KMS-11 (cell line): ENCODE results near the gene NCR3LG1.

Source experiments
- H2AFZ ChIP-seq: fragments of 200-600 bp; sonication (generic); 2 replicates; pipeline ENCODE4 v1.6.1; 2016; ENCODE audit warnings: antibody characterized with exemption, mixed run types, low read depth
- H3K27ac ChIP-seq: fragments of 200-600 bp; sonication (generic); 2 replicates; pipeline ENCODE4 v1.6.1; 2016; ENCODE audit warnings: mild to moderate bottlenecking, mixed run types
- H3K27me3 ChIP-seq: fragments of 200-600 bp; sonication (generic); 2 replicates; pipeline ENCODE4 v1.6.1; 2017; ENCODE audit warnings: mild to moderate bottlenecking, low read depth, mixed run types, moderate library complexity; ENCODE audit not compliant: insufficient read depth
- H3K36me3 ChIP-seq: fragments of 200-600 bp; sonication (generic); 2 replicates; pipeline ENCODE4 v1.6.1; 2017; ENCODE audit warnings: mild to moderate bottlenecking, mixed run types; ENCODE audit not compliant: insufficient read depth
- H3K4me1 ChIP-seq: fragments of 200-600 bp; sonication (generic); 2 replicates; pipeline ENCODE4 v1.6.1; 2016; ENCODE audit warnings: mild to moderate bottlenecking, low read depth, mixed run types; ENCODE audit not compliant: poor library complexity, severe bottlenecking
- H3K4me2 ChIP-seq: fragments of 200-600 bp; sonication (generic); 2 replicates; pipeline ENCODE4 v1.7.0; 2016; ENCODE audit warnings: mild to moderate bottlenecking, mixed run types
- H3K4me3 ChIP-seq: fragments of 200-600 bp; sonication (generic); IDR thresholded peaks from 2 replicates; pipeline ENCODE4 v1.6.1; 2017; ENCODE audit warnings: low read depth, low read length, mixed read lengths; ENCODE audit not compliant: insufficient read depth
- H3K79me2 ChIP-seq: fragments of 200-600 bp; sonication (generic); 2 replicates; pipeline ENCODE4 v1.6.1; 2016; ENCODE audit warnings: low read depth, mixed run types; ENCODE audit not compliant: insufficient read depth
- H3K9ac ChIP-seq: fragments of 200-600 bp; sonication (generic); 2 replicates; pipeline ENCODE4 v1.6.1; 2016; ENCODE audit warnings: mild to moderate bottlenecking, mixed run types
- H4K20me1 ChIP-seq: fragments of 200-600 bp; sonication (generic); 2 replicates; pipeline ENCODE4 v1.6.1; 2016; ENCODE audit warnings: mild to moderate bottlenecking, mixed run types; ENCODE audit not compliant: insufficient read depth
- CTCF ChIP-seq: fragments of 200-600 bp; sonication (generic); conservative IDR thresholded peaks from 2 replicates; pipeline ENCODE4 v1.6.1; 2017; ENCODE audit warnings: low read depth, mild to moderate bottlenecking, antibody characterized with exemption, low read length, moderate library complexity, mixed read lengths

NCR3LG1 gene

GRCh38 chr11:17343907-17344306, 7.7 kb upstream of the NCR3LG1 start:
- no peaks in the 10 kb centered on the region for H3K27me3 ChIP-seq
- no peak for TF ChIP-seq CTCF
- no peaks in the 10 kb centered on the region for H4K20me1 ChIP-seq
- H3K36me3 ChIP-seq, result no peaks in the 10 kb centered on the region
- no peaks in the 10 kb centered on the region for H3K4me1 ChIP-seq
- H3K9ac ChIP-seq, result no peak overlapping the region
- no peak overlapping the region for H2AFZ ChIP-seq
- no peak overlapping the region for H3K27ac ChIP-seq
- H3K4me3 ChIP-seq, result no peak overlapping the region
- no peaks in the 10 kb centered on the region for H3K79me2 ChIP-seq
- H3K4me2 ChIP-seq, result no peak overlapping the region

- no peak for TF ChIP-seq CTCF
- no peaks in the 10 kb centered on the region for H3K4me1 ChIP-seq
Observed at GRCh38 chr11:17347676-17348075, 3.9 kb upstream of the NCR3LG1 start.

GRCh38 chr11:17350455-17351171, 987 bp upstream of the NCR3LG1 start:
- H3K27ac ChIP-seq, result no peak overlapping the region
- H3K27me3 ChIP-seq, result no peaks in the 10 kb centered on the region
- H3K9ac ChIP-seq, result no peak overlapping the region
- no peak overlapping the region for H3K4me3 ChIP-seq
- no peaks in the 10 kb centered on the region for H3K36me3 ChIP-seq
- no peak for TF ChIP-seq CTCF
- H3K4me2 ChIP-seq, result no peak overlapping the region
- peaks cover 9% of the 10 kb centered on the region for H3K4me1 ChIP-seq
- H3K79me2 ChIP-seq, result no peaks in the 10 kb centered on the region
- H2AFZ ChIP-seq, result no peak overlapping the region
- H4K20me1 ChIP-seq, result no peaks in the 10 kb centered on the region

More at GRCh38 chr11:17347676-17348075, 3.9 kb upstream of the NCR3LG1 start:
- no peak overlapping the region for H3K4me3 ChIP-seq
- no peaks in the 10 kb centered on the region for H3K79me2 ChIP-seq
- H3K27ac ChIP-seq, result no peak overlapping the region
- no peaks in the 10 kb centered on the region for H4K20me1 ChIP-seq
- H3K27me3 ChIP-seq, result no peaks in the 10 kb centered on the region
- H3K36me3 ChIP-seq, result no peaks in the 10 kb centered on the region
- no peak overlapping the region for H3K4me2 ChIP-seq
- no peak overlapping the region for H3K9ac ChIP-seq
- H2AFZ ChIP-seq, result no peak overlapping the region

GRCh38 chr11:17351172-17351509, 459 bp upstream of the NCR3LG1 start:
- Histone ChIP-seq H3K4me1 (peaks cover 9% of the 10 kb centered on the region), H3K27me3 (no peaks in the 10 kb centered on the region), H4K20me1 (no peaks in the 10 kb centered on the region), H3K79me2 (no peaks in the 10 kb centered on the region), H3K4me3 (no peak overlapping the region), H3K4me2 (no peak overlapping the region), H3K36me3 (no peaks in the 10 kb centered on the region), H2AFZ (no peak overlapping the region), H3K27ac (no peak overlapping the region), H3K9ac (no peak overlapping the region)
- no peak for TF ChIP-seq CTCF
